GM19463 (cell line): ENCODE data around the gene CELSR1.

ENCODE experiments used
- ATAC-seq: cut with Tn5 transposase; IDR thresholded peaks from one replicate; pipeline ENCODE4 v1.9.1; 2021; ENCODE audit warnings: mild to moderate bottlenecking, moderate library complexity; ENCODE audit not compliant: unreplicated experiment

CELSR1 gene

DNA sequence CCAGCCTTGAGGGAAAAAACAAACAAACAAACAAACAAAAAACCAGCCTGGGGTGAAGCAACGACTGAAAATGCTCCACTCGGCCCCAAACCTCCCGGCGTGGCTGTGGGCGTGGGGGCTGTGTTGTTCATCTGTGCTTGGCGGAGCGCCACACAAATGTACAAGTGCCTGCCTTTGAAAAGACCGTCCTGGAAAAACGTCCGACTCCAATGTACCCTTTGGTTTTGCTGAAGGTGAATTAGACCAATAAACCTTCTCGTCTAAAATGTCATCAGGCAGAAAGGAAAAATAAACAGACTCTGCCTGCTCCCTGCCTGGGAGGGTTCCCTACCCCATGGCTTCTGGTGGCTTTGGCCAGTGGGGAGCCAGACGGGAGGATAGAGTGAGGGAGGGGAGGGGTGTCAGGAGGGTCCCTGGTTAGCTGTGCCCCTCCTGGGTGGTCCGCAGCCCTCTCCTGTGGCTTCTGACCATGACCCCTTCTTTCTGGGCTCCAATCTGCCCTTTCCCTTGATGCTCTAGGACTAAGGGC is 108.0 kb downstream of the CELSR1 start:
- no peak for ATAC-seq

DNA sequence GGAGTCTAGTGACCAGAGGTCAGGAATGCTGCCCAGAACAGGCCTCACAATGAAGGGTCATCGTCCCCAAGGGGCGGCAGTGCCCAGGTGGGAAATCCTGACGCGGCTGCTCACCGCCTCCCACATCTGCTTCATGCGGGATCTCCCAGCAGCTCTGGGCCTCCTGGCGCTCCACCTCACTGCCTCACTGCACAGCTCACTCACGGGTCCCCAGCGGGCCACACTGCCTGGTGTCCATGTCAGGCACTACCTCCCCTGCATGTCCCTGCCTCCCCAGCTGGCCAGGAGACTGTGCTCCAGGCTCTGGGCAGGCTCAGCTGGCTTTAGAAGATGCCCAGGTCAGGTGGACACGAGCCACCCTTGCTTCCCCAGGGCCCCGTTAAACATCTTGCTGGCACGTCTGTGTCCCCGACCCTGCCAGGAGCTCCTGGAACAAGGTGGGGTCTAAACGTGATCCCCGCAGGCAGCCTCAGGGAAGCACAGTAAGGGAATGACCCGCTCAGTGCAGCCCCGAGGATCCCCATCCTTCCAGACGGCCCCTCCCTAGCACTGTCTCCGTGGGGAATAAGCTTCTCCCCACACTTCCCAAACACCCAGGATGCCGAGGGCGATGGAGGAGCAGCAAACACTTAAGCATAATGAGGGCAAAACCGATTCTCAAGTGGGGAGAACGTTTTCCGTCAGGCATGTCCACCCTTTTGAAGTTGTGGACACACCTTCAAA is 108.7 kb downstream of the CELSR1 start:
- ATAC-seq, result no peak

DNA sequence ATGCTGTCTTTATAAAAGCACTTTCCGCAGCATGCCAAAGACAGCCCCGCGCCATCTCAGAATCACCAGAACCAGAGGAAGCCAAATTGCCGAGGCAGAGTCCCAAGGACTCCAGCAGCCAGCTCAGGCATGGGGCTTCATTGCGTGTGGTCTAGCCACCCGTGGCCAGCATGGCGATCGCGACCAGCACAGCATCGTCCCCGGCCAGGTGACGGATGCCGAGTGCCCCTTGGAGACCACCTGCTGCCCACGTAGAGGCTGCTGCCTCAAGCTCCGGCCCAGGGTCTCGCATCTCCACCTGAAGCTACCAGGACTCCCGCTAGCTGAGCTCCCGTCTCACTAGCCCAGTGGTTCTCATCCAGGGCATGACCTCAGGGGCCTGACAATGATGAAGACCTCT is 109.2 kb downstream of the CELSR1 start:
- ATAC-seq, result no peak

DNA sequence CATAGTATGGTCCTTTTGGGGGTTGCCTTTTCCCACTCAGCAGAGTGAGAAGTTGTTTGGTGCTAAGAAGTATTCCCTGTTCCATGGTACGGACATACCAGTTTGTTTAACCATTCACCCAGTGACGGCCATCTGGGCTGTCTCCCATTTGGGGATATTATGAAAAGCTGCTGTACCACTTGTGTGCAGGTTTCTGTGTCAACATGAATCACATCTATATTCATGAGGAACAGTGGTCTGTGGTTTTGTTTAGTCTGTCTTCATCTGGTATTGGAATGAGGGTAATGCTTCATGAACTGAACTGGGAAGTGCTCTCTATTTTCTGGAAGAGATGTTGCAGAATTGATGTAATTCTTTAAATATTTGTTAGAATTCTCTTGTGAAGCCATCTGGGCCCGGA is 112.4 kb downstream of the CELSR1 start:
- no peak for ATAC-seq

DNA sequence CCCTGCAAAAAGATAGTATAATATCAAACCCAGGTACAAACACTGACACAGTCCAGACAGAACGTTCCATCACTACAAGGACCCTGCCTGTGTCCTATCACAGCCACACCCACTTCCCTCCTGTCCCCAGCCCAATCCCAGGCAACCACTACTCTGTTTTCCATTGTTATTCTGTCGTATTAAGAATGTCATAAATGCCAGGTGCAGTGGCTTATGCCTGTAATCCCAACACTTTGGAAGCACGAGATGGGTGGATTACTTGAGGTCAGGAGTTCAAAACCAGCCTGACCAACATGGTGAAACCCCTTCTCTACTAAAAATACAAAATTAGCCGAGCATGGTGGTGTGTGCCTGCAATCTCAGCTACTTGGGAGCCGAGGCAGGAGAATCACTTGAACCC is 112.9 kb downstream of the CELSR1 start:
- no peak for ATAC-seq

DNA sequence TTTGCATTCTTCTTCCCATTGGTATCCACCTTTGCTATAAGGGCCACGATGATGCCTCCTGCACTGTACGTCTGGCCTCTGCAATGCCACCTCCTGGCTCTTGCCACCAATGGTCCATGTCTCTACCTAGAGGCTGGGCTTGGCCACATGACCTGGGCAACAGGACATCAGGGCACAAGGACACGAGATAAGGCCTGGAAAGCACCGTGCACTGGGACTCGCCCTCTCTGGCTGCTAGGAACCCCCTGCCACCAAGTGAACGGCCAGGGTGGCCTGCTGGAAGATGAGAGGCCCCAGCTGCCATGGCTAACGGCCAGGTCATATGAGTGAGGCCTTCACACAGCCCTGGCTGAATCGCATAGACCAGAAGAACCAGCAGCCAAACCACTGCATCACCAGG is 114.5 kb downstream of the CELSR1 start:
- no peak for ATAC-seq

DNA sequence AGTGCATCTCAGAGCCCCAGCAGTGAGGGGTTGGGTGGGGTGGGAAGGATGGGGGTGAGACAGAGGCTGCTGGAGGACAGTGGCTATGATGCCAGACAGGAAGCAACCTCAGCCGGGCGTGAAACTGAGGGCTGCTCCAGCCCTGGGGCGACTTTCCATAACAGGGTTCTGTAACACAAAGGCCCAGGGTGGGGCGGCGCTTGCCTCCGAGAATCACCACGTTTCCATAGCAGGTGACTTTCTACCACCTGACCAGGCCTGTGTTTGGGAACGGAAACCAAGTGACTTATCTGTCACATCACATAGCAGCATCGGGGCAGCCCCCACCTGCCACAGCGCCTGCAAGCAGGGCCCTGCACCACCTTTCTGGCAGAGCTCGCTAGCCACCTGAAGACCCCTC is 116.2 kb downstream of the CELSR1 start:
- no peak for ATAC-seq

DNA sequence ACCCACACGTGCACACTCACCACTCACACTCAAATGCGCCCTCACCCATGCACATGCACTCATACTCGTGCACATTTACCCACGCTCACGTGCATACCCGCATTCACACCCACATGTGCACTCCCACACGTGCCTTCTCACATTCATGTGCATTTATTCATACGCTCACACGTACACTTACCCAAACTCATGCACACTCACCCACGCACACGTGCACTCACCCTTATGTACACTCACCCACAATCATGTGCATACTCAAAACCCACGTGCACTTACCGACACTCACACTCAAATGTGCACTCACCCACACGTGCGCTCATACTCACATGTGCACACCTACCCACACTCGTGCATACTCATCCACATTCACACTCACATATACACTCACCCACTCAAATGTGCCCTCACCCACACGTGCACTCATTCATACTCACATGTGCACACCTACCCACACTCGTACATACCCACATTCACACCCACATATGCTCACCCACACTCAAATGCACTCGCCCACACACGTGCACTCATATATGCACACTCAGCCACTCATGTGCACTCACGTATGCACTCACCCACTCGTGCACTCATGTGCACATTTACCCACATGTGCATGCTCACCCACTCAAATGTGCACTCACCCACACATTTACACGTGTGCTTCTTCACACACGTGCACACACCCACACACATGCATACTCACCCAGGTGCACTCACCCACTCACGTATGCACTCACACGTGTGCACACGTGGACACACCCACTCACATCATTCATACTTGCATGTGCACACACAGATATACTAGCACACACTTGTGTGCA is 117.5 kb downstream of the CELSR1 start:
- ATAC-seq, result no peak

DNA sequence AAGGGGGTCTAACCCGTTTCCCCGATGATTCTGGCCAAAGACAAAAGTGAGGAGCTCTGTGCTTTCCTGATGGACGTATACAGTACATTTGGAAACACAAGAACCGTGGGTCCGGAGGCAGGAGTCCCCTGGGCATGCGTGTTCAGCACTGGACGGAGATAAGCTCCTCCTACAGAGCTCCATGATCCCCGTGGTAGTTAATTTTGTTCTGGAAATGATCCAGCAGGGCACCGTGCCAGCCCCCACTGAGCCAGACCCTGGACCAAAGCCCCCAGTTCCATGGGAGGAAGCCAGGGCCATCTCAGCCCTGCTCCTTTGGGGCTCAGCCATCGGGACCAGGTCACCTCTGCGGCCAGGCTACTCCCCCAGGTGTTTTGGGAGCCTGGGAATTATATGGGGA is 118.6 kb downstream of the CELSR1 start:
- no peak for ATAC-seq

DNA sequence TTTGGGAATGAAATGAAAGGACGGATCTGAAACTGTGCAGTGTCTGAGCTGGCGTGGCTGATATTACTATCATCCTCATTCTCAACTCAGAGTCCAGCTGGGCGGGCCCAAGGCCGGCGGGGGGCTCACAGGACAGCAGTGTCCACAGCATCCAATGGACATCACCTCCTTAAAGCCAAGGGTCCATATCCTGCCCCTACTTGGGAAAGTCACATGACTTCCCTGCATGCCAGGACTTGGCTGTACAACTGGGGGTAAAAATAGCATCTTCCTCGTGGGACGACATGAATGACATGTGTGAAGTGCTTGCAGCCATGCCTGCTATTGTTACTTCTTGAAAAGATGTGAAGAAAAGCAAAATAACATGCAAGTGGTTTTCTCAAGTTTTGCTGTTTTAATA is 119.7 kb downstream of the CELSR1 start:
- ATAC-seq, result no peak

DNA sequence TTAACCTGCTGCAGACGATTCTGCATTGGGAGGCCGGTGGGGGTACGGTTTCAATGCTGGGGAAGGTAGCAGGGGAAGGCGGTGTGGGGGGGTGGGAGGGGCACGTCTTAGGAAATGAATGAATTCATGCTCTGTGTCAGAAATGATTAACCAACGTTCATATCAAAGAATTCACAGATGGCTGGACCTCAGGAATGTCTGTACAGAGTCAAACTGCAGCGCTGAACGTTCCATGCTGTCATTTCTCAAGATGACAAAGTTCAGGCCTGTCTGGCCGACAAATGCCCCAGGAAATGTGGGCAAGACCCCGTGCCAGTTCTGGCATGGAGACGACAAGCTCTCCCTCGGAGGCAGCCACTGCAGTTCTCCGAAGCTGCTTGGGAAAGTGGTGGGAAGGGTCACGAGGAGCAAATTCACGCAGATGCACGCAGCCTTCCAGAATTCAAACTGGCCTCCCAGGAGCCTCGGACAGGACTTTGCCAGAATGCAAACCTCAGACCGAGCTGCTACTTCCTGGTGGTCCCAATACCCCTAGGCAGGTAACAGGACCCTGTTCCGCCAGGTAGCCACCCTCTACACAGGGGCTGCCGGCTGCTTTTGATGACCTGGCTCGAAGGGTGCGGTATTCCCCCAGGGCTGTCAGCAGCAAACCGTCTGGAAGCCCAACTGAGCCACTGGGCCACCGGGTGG is 120.4 kb downstream of the CELSR1 start:
- no peak for ATAC-seq

DNA sequence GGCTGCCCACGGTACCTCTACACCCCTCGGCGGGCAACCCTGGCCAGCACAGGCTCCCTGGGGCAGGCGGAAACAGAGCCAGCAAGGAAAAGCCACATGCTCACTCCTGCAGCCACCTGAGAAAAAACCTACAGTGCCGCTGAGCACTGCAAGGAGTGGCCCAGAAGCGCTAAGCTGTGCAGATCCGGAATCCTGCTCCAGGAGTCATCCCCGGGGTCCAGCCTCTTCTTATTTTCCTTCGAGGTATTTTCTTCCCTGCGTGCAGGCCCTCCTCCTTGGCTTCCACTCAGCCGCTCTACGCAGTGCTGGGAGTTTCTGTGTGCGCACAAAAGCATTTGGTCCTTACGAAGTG is 120.9 kb downstream of the CELSR1 start:
- no peak for ATAC-seq

DNA sequence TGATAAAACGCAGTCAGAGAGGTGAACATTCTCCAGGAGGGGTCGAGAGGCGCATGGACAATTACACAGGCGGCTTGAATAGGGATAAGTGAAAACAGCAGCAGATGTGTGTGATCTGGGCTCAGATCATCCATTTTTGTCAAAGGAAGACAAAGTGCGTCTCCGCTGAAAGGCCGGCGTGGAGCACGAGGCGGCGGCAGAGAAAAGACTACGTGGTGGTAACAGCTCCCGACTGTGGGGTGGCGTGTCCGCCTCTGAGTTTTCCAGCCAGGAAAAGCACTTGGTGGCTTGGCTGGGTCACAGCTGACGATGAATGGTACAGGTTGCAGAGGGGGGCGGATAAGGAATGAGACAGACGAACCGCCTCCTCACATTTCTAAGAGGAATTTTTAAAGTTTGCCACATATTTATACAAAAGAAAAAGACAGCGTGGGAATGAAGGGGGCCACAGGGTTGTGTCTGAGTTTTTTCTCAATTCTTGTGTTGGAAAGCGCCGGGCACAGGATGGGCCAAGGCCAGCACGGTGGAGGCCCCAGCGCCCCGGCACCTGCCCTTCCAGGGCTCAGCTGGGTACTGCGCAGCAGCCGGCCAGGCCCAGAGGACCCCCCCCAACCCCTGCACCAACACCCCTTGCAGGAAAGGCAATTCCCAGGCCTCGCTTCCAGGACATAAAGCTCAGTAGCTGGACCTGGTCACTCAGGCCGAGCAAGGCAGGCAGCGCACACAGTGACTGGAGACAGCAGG is 121.5 kb downstream of the CELSR1 start:
- ATAC-seq, result no peak

DNA sequence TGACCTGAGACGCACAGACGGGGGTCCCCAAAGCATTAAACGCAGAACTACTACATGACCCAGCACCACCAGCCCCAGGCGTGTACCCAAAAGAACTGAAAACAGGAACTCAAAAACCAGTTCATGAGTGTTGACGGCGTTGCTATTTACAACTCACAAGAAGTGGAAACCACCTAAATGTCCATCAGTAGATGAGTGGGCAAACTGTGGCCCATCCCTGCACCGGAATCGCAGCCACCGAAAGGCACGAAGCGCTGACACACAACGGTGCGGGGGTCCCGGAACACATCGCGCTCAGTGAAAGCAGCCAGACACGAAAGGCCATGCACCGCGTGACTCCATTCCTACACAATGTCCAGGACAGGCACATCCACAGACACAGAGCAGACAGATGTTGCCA is 122.7 kb downstream of the CELSR1 start:
- ATAC-seq, result no peak

DNA sequence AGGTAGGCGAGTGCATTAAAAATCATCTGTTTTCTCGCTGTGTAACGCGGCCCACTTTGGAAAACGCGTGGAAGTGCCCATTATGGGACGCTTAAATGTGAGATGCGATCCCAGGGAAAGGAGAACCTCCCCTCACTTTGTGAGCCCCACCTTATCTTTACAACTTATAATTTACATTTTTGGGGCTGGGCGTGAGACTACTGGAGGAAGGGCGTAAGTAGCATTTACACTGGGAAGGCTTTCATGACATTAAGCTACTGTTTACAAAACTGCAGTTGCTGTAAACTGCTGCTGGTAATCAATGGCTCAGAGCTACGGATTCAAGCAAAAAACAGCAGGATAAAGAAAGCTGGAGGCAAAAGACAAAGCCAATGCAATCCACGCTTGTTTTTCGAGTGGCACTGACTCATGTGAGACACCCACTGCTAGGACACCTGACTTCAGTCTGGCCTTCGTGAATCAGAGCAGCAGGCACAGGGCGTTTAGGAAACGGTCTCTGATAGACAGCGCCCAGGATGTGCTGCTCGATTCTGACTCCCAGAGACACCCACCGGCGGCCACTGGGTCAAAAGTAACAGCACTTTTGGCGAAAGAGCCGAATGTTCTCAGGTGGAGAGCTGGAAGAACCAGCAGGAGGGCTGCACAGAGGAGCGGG is 123.6 kb downstream of the CELSR1 start:
- ATAC-seq, result no peak

DNA sequence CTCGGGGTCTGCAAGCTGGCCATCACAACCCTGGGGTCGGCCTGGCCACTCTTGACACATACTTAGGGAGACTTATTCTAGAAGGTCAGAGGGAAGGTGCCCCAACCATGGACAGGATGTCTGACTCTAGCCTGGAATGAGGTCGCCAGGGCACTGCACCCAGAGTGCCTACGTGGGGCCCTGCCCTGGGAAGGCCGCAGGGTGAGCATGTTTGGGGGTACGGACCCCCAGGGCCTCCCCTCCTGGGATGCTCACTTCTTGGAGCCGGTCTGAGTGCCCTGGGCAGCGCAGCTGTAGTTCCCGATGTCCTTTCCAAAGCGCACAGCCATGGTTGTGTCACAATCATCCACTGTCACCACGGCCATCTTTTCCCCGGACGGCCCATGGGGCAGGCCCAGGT is 126.1 kb downstream of the CELSR1 start:
- ATAC-seq, result no peak

DNA sequence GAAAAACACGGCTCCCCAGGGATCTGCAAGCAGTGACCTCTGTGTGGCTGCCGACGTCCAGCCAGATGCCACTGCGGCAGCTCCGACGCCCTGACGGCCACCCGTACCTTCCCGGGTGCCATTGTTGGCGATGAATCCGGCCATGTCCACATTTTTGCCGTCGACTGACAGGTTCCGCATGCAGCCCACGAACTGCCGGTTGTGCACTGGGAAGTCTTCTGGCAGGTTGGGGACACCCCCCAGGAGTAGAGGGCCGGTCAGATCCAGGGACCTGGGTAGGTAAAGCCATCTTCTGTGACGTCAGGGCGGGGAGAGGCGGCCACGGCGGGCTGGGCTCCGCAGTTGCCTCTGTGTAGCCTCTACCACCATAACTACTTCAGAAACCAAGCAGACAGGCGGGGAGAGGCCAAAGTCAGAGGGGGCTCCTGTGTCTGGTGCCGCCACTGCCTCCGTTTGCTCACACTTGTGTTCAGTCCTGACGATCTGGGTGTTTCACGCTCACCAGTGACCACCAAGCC is 127.1 kb downstream of the CELSR1 start:
- no peak for ATAC-seq

DNA sequence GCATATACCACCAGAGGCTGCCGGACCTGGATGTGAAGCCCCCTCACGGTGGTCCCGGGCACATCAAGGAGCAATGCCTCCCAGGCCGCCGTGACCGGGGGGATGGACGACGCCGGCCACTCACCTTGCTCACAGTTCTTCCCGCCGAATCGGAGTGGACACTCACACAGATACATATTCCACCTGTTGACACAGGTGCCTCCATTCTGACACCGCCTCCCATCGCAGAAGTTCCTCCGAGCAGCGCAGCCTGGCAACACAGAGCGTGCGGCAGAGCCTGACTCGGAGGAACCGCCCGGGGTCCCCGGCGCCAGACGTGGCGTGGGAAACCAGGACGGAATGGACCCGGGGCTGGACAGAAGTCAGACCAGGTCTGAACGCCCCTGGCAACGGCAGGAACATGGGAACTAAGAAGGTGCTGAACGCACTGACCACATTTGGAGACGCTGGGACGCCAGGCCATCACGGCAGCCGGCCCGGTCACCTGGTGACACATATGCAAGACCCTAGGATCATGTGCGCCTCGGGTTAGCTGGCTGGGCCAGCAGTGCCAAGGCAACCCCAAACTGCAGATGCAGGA is 127.7 kb downstream of the CELSR1 start:
- no peak for ATAC-seq

DNA sequence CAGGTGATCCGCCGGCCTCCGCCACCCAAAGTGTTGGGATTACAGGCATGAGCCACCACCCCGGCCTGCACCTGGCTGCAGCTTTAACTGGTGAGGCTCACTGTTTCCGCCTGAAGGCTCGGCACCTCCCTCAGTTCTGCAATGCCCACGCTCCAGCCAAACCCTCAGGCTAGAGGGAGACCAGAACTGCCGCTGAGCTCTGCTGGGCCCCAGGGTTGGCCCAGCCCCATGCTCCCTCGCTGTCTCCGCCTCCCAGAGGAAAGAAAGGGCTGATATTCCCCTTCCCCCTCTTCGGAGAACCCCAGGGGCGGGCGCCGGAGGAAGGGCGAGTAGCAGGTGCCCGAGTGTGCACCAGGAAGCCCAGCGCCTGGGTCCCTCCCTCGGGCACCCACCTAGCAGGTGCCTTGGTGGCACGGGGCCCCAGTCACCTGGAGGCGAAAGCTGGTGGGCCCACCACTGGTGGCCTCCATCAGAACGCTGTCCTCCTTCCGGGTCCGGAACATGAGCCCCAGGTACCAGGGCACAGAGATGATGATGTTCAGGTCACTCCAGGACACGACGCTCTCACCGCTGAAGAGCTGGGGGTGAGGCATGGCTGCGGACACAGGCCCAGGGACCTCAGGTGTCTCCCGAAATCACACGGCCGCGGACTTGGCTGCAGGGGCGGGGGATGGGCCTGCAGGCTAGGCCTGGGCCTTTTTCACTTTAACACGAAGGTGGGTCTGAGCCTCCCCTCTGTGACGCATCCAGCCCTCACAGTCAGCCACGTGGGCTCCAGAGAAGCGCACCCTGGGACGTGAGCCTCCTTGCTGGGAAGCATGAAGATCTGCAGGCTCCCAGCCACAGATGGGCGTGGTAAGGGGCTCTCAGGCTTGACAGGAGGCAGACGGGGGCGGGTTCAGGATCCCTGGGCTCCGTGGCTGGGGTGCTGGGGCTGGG is 128.6 kb downstream of the CELSR1 start:
- no peak for ATAC-seq
